ENCODE results near the gene SORBS1.
"Not testable (repeated sequence)": the region's sequence is repeated elsewhere in the genome, so short reads cannot be mapped to it uniquely, and the experiment has no call there.

Gene SORBS1

DNA sequence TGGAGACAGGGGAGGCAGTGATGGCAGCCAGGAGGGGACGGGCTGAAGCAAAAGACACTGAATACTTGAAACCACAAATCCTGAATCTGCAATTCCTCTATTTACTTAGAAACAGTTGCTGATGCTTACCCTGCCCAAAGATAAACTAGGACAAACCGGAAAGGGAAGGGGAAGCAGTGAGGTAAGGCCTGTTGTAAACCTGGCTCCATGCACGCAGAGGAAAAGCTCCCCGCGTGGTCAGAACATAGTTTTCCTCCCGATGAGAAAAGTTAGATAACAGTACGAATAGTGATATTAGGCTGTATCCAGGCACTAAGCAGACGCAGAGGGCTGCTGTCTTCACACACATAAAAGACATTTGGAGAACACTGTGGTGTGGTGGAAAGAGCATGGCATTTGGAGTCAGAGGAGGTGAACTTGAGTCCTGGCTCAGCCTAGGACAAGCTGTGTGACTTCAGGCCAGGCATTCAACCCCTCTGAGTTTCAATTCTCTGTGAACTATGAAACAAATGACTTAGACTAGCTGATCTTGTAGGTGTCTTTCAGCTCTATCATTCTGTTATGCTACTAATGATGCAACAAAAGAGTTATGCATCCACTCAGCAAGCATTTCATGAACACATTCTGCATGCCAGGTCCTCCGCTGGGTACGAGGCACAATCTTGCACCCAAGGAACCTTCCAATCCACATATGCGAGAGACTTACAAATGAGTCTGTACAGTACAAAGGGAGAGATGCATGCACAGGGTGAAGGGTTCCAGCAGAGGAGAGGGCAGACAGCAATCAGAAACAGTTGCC, 80.9 kb downstream of the SORBS1 start:
- no peak for DNase-seq

DNA sequence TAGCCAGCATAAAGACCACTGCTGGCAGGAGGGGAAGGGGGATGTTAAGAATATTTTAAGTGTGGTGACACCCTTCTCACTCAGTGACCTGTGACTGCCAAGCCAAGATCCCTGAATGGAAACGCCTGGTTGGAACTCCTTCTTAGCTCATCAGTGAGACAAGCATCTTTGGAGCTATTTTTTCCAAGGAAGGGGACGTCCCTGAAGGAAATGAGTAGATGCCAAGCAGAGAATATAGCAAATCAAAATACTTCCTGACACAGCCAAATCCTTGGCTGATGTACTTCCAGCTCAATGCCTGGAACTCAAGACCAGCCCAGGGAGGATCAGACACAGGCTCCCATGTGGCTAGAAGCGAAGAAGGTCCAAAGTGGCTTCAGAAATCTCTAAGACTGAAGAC, 82.2 kb downstream of the SORBS1 start:
- DNase-seq: no peak

DNA sequence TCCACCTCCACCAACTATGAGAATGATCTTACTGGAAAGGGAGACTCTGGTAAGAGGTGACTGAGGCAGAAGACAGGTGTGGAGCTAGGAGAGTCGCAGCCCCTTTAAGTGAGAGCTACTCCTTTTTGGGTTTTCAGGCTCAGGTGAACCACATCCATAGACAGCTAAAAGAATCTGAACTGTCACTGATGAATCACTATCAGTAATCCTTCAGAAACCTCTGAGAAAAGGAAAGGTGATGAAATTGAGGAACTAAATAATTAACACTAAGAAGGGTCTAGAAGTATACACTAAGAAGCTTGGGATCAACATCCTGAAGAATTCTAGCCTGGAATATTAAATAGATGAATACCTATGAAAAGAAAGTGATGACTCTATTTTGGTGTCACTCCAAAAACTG, 83.0 kb downstream of the SORBS1 start:
- no peak for DNase-seq

DNA sequence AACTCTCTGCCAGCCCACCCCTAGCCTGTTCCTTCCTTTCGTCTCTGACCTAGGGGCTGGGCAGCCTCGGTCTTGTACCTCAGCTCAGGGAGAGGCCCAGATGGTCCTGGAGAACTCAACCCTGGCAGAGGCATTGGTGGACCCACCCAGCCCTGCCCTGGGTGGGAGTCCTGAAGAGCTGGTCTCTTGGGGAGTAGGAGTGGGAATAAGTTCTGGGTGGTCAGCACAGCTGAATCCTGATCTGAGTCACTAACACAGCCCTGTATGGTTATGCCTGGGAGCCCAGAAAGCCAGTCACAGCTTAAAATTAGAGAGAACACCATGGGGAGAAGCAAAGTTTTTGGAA, 84.0 kb downstream of the SORBS1 start:
- no peak for DNase-seq

DNA sequence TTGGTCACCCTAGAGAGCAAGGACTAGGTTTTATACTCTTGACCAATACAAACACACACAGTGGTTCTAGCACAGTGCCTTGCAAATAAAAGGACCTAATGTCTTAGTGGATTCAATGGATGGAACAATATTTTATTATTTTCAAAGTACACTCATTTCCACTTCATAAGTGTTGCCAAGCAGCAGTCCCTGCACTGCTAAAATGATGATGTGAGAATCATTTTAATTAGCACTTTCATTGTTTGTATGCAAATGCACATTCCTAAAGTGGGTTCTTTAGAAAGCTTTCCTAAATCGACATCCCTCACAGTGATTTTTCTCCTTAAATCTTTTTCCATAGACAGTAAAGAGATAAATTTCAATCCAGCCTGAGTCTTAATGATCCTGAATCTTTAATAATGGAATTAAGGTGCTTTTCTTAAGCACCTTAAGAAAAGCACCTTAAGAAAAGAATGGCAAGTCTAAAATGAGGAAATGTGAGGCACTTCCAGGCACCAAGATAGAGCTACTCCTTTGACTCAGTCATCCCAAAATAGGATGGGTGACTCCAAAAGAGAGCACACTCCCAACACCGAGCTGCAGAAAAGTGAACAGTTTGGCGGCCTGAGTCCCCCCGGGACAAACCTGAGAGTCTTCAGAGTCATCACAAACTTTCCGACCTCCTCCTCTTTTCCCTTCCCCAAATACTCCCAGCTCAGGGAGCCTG, 84.5 kb downstream of the SORBS1 start:
- DNase-seq: no peak

DNA sequence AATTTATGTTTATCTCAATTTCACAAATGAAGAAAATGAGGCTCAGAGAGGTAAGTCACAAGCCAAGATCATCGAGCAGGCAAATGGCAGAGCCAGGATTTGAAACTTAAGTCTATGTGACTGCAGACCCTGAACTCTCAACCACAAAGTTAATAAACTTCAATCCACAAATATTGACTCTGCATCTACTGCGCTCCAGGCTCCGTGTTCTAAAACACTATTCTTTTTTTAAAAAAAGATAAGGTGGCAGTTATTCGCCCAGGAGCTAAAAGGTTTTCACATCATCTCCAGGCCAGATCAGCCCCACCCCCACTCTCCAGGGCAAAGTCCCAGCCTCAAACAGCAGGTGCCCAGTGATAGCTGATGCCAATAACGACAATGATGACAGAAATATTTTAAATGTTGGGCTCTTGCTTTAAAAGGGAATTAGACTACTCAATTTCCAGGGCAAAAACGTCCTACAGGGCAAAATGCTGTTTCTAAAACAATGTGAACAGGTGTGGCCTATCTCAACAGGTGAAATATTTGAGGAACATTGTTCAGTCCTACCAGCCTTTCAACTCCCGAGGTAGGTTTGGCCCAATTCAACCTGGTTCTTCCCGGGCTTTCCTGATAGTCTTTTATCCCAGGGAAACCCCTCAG, 85.2 kb downstream of the SORBS1 start:
- DNase-seq: no peak

DNA sequence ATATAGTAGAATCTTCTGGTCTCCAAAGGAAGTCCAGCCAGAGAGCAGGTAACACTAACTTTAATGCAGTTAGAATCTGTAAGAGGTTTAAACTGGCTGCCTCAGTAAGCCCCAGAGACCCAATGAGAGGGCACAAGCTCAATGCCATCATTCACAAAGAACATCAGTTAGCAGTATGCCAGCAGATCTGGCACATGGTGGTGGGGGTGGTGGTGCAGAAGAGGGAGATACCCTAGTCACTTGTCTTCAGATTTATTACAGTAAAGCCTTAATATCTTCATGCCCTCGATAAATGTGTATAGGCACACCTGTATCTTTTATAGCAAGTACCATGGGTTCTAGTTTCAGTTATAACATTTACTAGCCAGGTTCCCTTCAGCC, 86.2 kb downstream of the SORBS1 start:
- DNase-seq: no peak

DNA sequence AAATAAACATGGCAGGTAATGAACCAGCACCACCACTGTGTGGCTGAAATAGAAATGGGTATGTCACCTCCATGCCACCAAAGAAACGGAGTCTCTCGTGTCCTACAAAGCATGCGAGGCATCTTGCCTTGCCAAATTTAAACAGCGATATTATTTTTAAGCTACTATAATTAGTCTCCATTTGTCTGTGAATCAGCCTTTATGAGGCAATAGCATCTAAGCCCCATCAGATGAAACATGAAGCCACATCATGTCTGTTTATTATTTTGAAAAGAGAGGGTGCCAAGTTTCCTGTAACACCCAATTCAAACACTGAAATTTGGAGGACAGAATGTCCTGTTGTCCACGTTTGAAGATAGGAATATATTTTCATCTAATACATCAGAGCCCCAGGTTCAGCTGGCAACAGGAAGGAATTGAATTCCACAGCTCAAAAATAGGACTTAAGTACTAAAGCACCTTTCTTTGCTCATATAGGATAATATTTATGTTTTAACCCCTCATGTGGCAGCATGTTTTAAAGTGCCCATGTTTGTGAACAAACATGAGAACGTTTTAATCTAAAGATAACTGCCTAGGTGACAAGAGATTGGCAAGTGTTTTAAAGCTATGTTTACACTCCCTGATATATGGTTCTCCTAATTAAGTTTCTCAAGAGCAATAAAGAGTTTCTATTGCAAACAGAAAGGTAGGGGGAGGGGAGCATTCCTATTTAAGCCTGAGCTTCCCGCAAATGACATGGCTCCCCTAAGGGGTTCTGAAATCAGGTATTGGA, 86.8 kb downstream of the SORBS1 start:
- no peak for DNase-seq

DNA sequence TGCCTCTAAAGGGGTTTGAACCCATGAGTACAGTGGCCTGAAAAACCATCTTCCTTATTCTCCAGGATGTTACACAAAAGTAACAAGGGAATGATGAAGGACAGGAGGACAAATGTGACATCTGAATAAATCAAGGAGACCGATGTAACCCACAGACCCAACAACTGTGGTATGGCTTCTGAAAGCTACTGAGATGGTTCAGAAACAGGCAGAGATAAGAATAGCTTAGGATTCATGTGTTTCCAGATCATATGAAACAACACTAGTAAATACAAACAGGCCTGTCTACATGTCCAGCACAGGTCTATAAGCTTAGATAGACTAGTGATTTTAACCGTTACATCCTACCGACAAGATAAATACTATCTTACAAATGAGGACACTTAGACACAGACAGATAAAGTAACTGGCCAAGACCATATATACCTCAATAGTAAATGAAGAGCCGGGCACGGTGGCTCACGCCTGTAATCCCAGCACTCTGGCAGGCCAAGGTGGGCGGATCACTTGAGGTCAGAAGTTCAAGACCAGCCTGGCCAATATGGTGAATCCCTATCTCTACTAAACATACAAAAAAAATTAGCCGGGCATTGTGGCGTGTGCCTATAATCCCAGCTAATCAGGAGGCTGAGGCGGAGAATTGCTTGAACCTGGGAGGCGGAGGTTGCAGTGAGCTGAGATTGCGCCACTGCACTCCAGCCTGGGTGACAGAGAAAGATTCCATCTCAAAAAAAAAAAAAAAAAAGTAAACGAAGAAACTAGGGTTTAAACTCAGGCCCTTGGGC, 88.7 kb downstream of the SORBS1 start:
- no peak for DNase-seq

DNA sequence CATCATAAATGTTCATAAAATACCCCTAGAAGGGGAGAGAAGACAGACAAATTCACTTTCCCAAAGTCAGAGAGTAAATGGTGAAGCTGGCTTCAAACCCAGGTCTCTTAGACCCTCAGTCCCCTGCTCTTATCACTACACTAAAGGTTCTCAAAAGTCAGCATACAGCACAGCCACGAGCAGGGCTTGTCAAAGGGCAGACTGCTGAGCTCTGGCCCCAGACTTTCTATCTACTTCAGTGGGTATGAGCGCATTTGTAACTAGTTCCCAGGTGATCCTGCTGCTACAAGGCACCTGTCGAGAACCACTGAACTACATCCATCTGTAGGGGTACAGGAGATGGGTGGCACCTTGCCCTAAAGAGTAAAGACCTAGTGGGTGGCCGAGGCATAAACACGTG, 91.5 kb downstream of the SORBS1 start:
- DNase-seq: no peak

DNA sequence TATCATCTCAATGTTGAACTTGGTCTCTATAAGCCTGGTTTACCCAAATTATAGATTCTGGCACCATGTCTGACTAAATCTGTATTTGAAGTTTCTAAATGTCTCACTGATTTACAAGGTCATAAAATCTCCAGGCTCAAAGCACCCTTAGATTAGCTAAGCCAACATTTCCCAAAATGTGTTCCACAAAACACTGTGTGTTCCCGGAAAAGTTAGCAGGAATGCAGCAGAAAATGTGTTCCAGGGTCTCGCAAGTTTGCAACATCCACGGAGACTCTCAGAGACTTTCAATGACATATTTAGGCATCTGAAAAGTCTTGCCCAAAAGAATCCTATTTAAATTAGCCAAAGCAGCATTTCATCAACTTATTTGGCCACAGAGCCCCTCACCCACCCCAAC, 91.9 kb downstream of the SORBS1 start:
- DNase-seq: no peak

DNA sequence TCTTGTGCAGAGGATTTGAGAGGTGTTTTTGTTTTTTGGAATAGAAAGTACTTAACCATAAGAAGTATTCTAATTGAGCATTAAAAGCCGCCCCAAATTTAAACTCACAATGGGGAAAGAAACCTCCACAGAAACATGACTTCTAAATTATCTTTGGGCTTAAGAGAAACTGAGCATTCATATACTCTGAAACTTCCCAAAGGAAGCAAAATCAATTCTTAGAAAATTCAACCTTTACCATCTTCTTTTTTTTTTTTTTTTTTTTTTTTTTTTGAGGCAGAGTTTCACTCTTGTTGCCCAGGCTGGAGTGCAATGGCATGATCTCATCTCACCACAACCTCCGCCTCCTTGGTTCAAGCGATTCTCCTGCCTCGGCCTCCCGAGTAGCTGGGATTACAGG, 93.5 kb downstream of the SORBS1 start:
- DNase-seq: not testable (repeated sequence)

DNA sequence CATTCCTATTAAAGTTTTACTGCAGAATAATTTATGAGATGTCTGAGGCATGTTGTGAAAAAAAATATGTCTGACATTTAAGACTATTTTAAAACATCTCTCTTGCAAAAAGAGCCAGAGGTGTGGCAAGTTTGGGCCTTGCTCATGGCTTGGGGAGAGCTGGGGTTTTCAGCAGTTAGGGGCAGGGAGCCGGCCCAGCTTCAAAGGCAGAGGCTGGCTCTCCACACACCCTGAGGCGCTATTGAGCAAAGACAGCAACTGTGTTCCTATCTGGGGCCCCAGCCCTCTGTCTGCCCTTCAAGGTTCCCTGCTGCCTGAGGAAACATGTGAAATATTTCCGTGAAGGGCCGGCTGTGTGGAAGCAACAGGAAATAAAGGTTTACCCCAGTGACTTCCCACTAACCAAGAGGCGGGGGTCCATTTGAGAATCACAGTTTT, 94.0 kb downstream of the SORBS1 start:
- no peak for DNase-seq

DNA sequence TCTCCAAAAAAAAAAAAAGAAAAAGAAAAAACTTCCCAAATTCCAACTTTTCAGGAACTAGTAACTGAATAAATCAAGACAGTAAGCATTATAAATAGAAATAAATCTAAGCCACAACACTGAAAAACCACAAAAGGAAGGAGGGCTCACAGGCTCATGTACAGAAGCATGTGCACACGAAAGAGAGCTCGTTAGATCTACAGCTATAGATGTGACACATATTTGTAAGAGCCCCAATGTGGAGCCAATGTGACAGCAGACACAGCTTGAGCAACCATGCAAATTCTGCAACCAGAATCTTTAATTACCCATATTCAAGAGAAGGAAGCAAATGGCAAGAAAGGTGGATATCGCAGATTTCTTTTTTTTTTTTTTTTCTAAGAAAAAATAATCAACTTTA, 94.7 kb downstream of the SORBS1 start:
- no peak for DNase-seq

DNA sequence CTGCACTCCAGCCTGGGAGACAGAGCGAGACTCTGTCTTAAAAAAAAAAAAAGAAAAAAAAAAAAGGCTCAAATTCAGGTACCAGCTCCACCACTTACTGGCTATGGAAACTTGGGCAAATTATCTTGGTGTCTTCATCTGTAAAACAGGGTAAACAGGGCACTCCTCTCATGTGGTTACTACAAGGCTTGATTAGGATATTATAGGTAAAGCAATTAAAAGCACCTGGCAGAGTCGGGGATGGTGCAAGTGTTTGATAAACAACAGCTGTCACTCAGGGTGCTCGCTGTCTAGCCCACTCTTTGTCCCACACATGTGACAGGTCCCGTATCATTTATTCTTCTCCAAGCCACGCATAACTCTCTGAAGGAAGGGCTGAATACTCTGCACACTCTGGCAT, 96.9 kb downstream of the SORBS1 start:
- DNase-seq: no peak

DNA sequence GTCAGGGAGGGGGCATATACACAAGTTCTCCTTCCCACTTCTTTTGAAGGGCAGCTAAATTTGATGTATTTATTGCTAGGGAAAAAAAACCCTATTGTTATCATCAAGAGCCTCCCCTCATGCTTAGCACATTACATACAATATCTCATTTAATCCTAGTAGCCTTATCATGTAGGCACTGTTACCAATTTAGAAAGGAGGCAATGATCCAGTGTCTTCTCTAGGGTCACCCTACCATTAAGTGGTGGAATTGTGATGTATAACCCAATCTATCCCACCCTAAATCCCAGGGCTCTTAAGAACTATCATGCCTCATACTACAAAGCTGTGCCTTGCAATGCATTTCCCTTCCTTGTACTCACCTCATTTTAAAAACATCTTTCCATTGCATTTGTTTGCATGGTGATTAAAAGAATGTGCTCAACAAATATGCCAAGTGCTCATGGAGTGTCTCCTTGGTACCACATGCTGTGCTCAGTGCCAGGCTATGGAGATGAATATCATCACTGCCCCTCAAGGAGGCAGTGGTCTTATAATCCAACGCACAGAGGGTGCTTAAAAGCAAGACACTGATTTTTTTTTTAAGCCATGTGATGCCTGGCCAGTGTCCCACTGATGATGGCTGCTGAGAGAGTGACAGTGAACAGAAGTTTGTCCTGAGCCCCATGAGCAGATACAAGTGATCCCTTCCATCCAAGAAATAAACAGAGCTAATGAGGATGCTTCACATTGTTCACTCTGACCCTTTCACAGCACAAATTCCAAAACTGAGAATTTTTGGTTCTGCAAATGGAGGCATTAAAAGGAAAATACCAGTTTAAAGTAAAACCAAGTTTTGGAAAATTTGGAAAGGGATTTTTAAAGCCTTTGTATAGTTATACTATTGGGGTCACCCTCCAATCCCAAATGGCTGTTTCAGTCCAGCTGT, 98.2 kb downstream of the SORBS1 start:
- no peak for DNase-seq

DNA sequence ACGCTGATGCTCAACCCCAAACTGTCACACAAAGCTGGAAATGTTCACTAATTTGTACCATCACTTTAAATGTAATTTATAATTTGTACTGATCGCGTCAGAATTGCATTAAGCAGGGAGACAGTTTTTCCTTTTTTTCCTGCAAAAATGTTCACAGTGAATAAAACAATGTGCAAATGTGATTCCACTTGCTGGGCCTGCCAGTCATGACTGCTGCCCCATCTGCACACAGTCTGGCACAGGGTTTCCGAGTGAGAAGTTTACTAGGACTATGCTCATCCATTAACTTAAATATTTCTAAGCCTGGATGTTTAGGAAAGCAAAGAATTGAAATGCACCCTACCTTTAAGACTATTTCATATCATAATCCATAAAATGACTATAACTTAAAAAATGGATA, 99.6 kb downstream of the SORBS1 start:
- DNase-seq: no peak

DNA sequence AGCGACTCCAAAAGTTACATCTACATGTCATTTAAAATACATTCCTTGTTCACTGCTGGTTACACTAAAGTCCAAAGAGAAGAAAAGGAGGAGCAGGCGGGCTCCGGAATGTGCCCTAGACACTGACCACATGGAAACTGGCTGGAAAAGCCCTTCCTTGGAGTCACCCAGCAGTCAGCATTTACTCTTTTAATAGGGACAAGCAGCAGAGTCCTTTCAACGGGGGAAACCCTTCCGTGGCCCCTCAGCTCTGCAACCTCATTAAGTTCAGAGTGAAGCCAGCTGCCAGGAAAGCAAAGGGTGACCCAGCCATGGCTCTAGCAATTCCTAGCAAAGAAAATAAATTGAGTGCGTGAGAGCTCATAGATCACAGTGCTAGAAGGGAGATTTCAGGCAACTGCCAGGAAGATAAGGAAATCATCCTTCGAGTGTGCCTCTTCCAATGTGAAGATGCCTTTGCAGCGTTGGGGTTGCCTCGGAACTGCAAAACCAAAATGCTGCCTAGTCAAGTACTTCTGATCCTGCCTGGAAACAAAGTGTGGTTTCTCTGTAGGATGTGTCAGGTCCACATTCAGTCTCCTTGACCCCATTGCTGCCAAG, 101.6 kb downstream of the SORBS1 start:
- DNase-seq: no peak

DNA sequence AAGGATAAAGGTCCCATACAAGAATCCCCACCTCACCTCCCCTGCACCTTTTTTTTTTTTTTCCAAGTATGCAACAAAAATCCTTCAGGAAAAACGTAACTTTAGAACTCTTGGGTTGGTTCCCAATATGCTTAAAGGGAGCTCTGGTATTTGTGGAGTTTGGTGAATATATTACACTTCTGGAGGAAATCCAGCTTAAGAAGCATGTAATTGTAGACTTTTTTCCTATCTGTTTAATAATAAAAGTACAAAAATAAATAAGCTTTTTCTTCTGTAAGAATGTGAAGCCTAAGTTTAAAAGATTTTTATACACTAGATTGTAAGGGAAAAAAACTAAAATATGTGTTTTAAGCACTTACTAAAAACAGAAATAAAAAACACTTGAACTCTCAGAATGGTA, 102.3 kb downstream of the SORBS1 start:
- DNase-seq: no peak

DNA sequence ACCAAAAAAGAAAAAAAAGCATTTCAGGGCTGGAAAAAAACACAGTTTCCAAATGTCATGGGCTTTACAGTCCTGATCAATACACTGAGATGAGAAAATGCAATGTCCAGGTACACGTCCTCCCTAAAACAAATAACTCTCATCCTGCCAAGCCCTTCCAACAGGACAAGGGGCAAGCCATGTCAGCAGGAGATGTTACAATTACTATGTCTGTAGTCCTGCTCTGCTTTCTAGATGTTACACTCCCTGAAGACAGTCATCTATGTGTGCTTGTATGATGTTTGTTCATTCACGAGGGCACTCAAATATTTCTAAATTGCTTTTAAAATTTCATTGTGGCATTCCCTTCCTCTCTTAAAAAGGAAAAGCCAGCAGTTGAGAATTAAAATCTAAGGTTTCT, 103.2 kb downstream of the SORBS1 start:
- no peak for DNase-seq

DNA sequence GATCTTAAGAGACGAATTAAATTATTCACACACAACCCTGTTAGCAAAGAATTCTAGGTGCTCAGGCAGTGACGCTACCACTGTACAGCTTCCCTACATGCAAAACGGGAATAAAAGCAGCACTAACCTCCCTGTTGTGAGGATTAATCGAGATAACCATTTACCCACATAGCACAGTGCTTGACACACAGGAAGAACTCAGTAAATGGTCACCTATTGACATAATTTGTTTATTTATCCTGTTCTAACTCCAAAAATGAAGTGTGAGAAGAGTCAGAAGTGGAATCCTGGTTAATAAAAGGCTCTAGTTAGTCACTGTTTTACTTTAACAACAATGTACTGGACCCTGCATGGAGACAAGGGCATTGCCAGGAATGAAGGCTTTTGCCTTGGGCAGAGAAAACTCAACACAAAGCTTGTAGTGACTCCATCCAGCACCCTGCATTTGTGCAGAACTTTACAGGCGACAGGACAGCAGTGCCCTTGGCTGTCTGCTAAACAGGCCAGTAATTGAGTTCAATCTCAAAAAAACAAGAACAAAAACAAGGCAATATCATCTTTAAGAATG, 103.8 kb downstream of the SORBS1 start:
- no peak for DNase-seq
